Measurements from ENCODE around the gene IGLL1. TPM values are rescaled to one million over a fixed set of nuclear protein-coding genes. Genes with fewer than 3 reads are reported as not detected.
"Not testable (repeated sequence)": the region's sequence is repeated elsewhere in the genome, so short reads cannot be mapped to it uniquely, and the experiment has no call there.

IGLL1 gene
- total and polyA plus RNA-seq, 7 donors = not detected

DNA sequence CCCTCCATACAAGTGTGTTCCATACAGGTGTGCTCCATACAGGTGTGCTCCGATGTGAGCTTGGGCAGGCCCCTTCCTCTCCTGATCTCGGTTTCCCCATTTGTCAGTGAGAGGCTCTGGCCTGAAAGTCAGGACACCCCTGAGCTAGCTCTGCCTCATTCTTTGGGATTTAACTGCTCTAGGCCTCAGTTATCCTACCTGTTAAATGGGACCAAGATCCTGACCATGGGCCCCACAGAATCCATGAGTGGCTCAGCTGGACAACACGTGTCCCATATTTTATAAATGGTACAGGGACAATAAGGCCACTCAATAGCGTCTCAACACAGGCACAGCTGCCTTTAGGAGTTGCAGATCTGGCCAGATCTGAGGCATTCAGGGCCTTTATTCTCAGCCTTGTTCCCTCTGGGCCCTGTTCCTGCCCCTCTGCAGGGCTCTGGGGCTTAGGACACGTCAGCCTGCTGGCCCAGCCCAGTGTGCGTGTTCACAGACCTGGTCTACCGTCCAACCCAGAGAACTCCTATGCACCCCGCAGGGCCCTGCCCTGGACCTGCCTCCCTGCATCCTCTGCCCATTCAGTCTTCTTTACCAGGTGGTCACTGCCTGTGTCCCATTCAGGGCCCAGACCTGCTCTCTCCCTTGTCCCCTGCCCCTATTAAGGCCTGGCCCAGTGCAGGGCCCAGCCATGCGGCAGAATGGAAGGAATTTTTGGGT is 18.9 kb upstream of the IGLL1 start:
- 90 to 96% (median 92%) methylated on average over 9 of the region's 9 CpGs for WGBS, 3 donors
- TF ChIP-seq, protein P1, sequence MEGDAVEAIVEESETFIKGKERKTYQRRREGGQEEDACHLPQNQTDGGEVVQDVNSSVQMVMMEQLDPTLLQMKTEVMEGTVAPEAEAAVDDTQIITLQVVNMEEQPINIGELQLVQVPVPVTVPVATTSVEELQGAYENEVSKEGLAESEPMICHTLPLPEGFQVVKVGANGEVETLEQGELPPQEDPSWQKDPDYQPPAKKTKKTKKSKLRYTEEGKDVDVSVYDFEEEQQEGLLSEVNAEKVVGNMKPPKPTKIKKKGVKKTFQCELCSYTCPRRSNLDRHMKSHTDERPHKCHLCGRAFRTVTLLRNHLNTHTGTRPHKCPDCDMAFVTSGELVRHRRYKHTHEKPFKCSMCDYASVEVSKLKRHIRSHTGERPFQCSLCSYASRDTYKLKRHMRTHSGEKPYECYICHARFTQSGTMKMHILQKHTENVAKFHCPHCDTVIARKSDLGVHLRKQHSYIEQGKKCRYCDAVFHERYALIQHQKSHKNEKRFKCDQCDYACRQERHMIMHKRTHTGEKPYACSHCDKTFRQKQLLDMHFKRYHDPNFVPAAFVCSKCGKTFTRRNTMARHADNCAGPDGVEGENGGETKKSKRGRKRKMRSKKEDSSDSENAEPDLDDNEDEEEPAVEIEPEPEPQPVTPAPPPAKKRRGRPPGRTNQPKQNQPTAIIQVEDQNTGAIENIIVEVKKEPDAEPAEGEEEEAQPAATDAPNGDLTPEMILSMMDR (IDR thresholded peaks at IDR 0.05) = no peak
- intact Hi-C loops (cut with DNase I) = no loop called here

DNA sequence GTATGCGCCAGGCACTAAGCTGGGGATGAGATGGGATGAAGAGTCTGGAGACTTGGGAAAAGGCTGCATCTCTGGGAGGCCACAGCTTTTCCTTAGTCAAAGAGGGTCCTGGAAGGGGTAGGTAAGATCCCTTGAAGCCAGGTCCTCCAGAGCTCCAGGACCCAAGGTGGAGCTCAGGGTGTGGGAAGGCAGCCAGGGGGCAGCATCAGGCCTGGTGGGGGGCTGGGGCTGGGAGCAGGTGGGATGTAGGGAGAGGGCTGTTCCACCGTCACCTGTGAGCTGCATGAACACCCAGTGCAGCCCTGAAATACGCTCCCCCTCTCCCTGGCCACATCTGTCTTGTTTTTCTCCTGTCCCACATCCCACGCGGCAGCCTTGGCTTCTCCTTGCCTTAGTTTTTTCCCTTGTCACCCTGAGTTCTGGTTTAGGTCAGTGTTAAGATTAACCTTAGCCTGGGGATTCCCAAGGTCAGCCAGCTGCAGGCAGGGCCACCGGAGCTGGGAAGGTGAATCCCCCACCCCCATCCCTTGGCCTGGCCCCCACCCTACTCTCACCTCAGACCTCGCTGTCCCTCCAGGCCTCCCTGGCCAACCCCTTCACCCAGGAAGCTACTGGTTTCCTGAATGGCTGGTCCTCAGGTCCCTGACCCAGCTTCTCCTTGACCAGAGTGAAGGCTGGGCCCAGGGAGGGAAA is 17.6 kb upstream of the IGLL1 start:
- DNase-seq; intact Hi-C loops (cut with DNase I); H3K4me3 ChIP-seq; H3K27me3 ChIP-seq (ENCODE audit: insufficient read depth in 3 of 3, low read length in 2 of 3); ATAC-seq; H3K27ac ChIP-seq; H3K9me3 ChIP-seq; H3K4me1 ChIP-seq; H3K36me3 ChIP-seq (ENCODE audit: insufficient read depth in 1 of 2, low read depth in 1 of 2): not testable (repeated sequence)
- WGBS, 3 donors = 73 to 77% (median 74%) methylated on average over 4 to 5 of the region's 7 CpGs

More for the DNA sequence above, 18.9 kb upstream of the IGLL1 start:
- H3K27me3 ChIP-seq (ENCODE audit: insufficient read depth in 3 of 3, low read length in 2 of 3) = no peaks in the 10 kb centered on the region
- ATAC-seq (no peak), DNase-seq (no peak)
- no peak overlapping the region for H3K27ac ChIP-seq
- no peaks in the 10 kb centered on the region for H3K9me3 ChIP-seq
- no peaks in the 10 kb centered on the region for H3K36me3 ChIP-seq (ENCODE audit: insufficient read depth in 1 of 2, low read depth in 1 of 2)
- H3K4me1 ChIP-seq = no peaks in the 10 kb centered on the region
- no peak overlapping the region for H3K4me3 ChIP-seq

DNA sequence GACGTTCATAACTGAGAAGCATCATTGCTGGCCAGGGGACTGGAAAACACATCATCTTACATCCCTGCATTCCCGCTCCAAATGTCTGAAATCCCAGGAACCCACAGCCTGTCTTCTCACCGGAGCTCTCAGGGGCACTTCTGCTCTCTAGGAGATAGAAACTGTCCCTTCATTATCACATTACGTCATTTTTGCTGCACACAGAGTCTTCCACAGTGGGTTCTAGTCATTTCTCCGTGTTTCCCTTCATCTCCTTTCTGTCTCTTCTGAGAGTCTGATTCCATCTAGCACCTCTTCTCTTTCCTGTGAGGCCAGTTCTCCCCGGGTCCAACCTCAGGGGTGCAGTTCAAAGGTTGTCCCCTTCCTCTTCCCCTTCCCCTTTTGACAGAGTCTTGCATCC is 15.8 kb upstream of the IGLL1 start:
- intact Hi-C loops (cut with DNase I); H3K4me3 ChIP-seq; DNase-seq; H3K9me3 ChIP-seq; H3K4me1 ChIP-seq; H3K27me3 ChIP-seq (ENCODE audit: insufficient read depth in 3 of 3, low read length in 2 of 3); ATAC-seq; H3K36me3 ChIP-seq (ENCODE audit: insufficient read depth in 1 of 2, low read depth in 1 of 2); H3K27ac ChIP-seq: not testable (repeated sequence)
- 36 to 45% (median 37%) methylated on average over 6 of the region's 6 CpGs for WGBS, 3 donors

DNA sequence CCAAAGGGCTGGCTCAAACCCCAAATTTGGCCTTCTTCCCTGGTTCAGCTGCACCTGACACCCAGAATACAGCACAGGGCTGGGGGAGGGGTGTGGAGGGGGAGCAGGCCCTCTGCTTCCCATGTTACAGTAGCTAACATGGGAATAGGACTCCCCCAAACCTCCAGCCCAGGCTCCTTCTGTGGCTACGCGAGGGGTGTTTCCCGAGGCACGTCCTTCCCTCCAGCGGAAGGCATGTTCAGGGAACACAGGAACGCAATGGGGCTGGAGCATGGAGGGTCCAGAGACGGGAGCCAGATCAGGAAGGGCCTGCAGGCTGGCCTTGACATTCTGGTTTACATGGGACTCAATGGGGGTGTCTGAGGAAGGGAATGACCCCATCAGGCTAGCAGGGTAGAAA is 11.8 kb upstream of the IGLL1 start:
- H3K9me3 ChIP-seq = no peaks in the 10 kb centered on the region
- DNase-seq = no peak
- no peaks in the 10 kb centered on the region for H3K36me3 ChIP-seq (ENCODE audit: insufficient read depth in 1 of 2, low read depth in 1 of 2)
- no peaks in the 10 kb centered on the region for H3K4me1 ChIP-seq
- TF ChIP-seq, protein P1 (IDR thresholded peaks at IDR 0.05) = no peak
- WGBS, 3 donors = 86 to 90% (median 87%) methylated on average over 7 of the region's 7 CpGs
- no peak overlapping the region for H3K27ac ChIP-seq
- H3K4me3 ChIP-seq = no peak overlapping the region
- intact Hi-C loops (cut with DNase I) = no loop called here
- H3K27me3 ChIP-seq (ENCODE audit: insufficient read depth in 3 of 3, low read length in 2 of 3) = no peaks in the 10 kb centered on the region
- ATAC-seq = no peak

DNA sequence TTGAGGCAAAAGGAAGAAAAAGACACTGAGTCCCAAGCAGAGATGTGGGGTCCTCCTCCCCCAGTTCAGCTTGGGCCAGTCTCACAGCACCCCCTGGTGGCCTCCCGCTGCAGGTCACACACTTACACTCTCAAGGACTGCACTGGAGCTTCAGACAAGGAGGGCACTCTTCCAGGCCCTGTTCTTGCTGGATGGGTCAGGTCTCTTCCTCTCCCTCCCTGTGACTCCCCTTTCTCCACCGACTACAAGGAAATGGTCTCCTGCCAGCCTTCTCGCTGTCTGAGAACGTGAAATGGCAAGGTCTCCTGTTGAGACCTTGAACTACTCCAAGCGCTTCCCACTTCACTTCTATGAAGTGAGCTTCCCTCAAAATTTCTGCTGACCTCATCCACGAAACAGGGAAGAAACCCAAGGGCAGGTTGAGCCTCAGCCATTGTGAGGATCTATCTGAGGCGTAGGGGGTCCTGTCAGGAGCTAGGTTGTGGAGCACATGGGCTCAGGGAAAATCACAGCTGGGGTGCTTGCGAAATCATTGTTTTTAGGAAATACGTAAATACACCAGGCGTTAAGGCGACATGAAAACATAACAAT is 11.2 kb upstream of the IGLL1 start:
- Histone ChIP-seq H3K4me1 (no peaks in the 10 kb centered on the region), H3K36me3 (ENCODE audit: insufficient read depth in 1 of 2, low read depth in 1 of 2) (no peaks in the 10 kb centered on the region), H3K4me3 (no peak overlapping the region), H3K27me3 (ENCODE audit: insufficient read depth in 3 of 3, low read length in 2 of 3) (no peaks in the 10 kb centered on the region), H3K9me3 (no peaks in the 10 kb centered on the region), H3K27ac (no peak overlapping the region)
- DNase-seq (peak in 1 of 2 donors; percentile 43), ATAC-seq (peak in 2 of 4 donors; percentile 57 to 72)
- TF ChIP-seq, protein P1 (IDR thresholded peaks at IDR 0.05) = peak; percentile 59
- intact Hi-C loops (cut with DNase I) = no loop called here
- 59 to 61% (median 60%) methylated on average over 11 of the region's 11 CpGs for WGBS, 3 donors

All from psoas muscle (tissue), 8 donors.